ENCODE measurements around the gene MAPK7.

MAPK7 gene

DNA sequence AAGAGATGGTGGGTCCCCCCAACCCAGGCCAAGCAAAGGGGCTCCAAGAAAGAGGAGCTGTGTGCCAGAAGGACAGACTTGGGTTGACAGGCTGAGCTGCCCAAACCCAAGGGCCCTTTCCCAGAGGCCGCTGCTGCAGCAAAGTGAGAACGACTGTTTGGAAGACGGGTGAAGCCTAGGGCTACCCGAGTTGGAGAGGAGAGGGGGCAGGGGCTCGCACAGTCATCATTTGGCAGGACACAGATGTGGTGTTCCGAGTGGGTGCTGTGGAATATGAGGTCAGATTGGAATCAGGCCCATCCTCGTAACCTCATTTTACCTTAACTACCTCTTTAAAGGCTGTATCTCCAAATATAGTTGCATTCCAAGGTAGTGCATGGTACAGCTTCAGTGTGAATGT, 14.0 kb downstream of the MAPK7 start:
- DNase-seq, result no peak

DNA sequence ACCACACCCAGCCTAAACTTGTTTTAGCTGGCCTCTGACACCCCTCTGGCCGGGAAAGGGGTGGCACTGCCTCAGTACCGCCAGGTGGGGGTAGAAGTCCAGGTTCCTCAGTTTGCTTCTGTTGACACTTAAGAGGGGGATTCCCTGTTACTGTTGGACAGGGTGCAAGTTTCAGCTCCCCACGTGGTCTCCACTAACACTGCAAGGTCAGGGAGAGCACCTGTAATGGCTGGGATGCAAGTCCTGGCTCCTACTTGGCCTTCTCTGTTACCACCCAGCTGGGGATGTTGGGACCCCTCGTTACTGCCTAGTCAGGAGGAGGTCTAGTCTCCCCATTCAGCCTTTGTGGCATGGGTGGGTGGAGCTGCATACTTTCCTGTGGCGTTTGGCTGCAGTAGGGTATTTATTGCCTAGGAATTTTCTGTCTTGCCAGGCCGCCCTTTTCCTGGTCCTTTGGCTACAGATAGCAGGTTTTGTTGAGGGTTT, 19.3 kb downstream of the MAPK7 start:
- DNase-seq, result no peak

DNA sequence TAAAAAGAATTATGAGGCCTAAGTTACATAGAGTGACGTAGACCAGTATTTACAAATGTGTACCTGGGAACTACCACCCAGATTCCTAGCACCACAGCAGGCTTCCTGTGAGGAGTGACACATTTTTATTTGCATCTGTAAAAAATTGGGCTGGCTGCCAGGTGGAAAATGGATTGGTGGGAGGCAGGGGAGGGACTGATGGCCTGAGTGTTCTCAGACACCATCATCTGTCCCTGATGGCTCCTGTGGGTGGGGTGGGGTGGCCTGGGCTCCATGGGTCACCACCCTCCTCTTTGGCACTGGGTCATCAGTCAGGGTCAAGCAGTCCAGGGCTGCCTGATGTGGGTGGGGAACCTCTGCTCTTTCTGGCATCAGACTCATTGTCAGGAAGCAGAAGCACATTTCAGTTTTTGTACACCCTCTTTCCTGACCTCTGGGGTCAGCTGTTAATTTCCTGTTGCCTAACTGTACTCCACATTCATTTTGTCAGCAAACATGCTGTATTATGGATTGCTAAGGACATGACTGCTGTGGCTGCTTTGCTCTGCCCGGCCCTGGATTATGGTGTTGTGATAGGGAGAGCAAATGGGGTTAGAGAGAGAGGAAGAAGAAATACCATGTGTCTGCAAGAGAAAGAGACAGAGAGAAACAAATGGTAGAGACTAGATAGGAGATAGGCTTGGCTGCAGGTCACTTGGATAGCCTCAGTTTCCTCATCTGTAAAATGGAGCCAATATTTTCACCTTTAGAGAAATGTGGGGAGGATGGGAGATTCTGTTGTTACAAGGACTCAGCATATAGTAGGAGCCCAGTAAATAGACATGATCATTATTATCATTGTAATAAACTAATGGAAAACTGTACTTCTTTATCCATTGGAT, 20.2 kb downstream of the MAPK7 start:
- no peak for DNase-seq

DNA sequence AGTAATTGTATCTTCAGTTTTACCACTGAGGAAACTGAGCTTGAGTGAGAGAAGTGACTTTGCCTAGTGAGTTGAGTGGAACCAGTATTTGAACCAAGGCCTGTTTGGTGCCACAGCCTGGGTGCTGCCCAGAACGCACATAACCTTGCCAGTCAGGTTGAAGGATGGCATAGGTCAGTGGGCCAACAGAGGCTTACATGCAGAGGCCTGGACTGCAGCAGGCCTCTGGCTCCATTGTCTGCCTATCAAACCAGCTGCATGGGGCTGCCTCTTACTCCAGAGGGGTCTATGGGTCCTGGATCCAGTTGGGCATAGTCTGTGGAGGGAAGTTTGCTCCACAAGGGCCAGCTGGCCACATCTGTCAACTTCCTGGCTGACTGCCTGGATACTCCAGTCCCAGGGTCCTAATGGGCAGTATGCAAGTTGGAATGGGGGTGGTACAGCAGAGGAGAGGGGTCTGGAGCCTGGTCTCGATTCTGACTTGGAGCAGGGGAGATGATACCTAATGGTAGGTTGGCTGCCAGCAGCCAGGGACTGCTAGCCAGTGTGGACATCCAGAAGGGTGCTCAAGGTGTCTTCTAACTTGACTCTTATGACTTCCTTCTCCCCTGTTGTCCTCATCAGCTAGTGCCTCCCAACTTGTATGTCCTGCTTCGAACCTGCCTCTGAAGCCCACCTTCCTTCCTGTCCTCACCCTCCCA, 21.6 kb downstream of the MAPK7 start:
- no peak for DNase-seq

DNA sequence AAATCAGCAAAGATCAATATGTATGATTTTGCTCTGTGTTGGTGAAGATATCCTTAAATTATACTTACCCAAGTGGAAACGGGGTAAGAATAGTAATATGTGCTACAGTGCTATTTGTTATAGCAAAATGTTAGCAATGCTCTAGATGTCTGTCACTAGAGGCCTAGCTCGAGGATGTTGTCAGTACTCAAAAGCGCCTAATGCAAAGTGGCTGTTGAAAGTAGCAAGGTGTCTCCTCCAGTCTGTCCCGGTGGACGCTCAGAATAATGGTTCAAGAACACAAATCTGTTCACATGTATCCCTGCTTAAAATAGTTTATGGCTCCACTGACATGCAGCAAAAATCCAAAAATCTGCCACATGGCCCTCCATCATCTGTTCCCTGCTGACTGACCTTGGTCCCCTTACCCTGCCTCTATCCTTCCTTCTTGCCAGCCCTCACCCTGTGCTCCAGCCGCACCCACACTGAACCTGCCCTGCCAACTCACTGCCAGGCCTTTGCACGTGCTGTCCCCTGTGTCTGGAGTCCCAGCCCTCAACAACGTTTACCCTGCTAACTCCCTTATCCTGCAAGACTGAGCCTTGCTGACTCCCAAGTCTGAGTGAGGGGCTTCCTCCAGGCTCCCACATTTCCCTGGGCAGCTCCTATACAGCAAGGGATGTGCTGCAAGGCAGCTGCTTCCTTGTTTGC, 23.2 kb downstream of the MAPK7 start:
- DNase-seq, result no peak

DNA sequence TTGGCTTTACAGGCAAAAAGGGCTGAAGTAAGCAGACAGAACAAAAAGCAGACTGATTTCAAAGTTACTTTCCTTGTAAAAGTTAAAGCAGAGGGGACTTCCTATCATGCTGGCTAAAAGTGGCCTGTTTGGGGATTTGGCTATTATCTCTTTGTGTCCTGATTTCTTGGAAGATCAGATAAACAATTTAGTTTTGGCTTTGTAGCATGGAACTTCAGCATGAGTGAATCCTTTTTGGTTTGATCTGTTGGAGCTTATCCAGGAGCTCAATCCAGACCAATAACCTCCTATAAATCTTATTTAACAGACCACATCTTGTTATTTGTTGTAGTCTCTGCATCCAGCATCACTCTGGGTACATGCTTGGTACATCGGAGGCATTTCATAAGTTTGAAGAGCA, 23.9 kb downstream of the MAPK7 start:
- no peak for DNase-seq

DNA sequence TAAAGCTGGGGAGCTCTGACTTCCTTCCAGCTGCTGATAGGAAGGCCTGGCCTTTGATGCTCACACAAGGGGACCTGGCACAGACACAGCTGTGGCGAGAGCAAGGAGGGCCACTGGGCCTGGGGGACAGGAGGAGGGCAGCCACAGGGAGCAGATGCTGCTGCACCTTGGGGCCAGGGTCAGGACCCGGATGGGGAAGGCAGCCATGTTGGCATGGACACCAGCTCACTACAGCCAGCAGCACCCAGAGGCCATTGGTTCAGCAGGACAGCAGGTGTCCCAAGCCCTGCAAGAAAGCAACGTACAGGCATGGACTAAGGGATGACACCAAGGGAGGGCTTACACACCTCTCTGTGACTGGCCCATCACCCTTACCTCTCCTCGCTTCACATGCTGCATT, 24.7 kb downstream of the MAPK7 start:
- no peak for DNase-seq

DNA sequence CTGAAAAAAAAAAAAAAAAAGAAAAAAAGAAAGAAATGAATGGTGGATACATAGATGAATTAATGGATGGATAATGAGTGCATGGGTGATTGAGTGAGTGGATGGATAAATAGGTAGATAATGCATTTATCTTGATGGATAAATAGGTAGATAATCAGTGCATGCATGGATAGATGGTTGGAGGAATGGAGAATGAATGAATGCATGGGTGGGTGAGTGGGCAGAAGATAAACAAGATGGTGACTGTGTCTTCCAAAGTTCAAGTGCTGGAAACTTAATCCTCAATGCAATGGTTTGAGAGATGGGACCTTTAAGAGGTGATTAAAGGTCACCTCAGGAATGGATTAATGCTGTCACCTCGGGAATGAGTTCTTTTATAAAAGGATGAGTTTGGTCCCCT, 26.0 kb downstream of the MAPK7 start:
- no peak for DNase-seq

DNA sequence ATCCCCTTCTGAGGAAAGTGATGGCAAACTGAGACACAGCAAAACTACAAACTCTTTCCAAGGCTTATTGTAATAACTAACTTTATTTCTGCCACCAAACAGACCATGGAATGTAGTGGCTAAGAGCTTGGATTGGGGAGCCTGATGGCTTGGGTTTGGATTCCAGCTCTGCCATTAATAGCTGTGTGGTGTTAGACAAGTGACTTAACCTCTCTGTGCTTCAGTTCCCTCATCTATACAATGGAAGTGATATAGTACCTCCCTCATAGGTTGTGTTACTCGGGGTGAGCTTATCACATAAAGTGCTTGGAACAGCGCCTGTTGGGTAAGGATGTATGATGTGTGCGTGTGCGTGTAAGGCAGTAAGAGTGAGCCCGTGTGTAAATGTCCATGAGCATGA, 26.8 kb downstream of the MAPK7 start:
- DNase-seq, result no peak

DNA sequence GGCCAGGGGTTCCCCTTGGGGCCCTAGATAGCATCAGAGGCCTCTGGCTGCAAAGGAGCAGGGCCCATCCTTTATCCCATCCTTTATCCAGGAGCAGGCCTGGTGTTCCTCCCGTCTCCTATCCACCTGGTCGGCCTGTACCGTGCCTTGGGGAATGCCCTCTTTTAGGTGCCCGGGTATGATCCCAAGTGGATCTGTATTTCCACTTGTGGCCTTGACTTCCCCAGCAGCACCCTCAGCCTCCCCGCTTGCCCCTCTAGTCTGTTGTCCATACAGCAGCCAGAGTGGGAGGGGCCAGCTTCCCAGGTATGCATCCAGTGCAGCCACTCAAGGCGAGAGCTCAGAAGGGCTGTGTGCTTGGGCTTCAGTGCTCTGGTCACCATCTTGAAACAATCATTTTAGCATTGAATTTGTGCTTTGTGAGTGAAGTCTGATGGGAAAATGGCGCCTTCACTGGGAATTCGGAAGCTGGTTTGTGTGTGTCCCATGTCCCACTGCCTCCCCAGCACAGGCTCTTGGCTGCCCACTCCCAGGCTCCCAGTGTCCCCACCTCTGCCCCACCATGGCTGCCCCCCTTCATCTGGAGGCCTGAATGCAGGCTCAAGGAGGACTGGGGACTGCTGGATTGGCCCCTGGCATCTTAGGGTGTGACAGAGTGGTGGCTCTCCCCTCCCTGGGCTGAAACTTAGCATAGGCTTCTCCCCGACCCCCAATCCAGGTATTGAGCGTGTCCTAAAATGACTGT, 29.5 kb downstream of the MAPK7 start:
- DNase-seq, result no peak

DNA sequence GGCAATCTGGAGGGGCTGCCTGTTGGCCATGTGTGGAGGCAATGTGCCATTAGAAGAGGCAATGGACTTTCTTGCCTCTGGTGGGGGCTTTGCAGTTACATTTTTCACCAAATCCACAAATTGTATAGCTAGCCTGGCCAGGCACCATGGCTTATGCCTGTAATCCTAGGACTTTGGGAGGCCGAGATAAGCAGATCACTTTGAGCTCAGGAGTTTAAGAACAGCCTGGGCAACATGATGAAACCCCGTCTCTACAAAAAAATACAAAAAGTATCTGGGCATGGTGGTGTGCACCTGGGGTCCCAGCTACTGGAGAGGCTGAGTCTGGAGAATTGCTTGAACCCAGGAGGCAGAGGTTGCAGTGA, 30.0 kb downstream of the MAPK7 start:
- no peak for DNase-seq

DNA sequence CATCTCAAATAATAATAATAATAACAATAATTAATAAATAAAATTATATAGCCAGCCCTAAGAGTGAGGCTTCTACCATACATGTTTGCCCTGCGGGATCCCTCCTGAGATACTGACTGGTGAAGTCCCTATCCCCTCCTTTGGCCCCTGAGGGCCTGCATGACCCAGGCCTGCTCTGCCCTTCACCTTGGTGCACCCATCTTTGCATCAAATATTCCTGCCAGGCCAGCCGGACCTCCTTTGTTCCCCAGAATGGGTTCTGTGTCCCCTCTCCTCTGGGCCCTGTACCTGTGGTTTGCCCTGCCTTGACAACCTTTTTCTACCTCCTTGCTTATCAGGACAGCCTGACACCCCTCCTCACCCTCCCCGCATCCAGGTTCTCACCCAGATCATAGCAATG, 30.8 kb downstream of the MAPK7 start:
- no peak for DNase-seq

DNA sequence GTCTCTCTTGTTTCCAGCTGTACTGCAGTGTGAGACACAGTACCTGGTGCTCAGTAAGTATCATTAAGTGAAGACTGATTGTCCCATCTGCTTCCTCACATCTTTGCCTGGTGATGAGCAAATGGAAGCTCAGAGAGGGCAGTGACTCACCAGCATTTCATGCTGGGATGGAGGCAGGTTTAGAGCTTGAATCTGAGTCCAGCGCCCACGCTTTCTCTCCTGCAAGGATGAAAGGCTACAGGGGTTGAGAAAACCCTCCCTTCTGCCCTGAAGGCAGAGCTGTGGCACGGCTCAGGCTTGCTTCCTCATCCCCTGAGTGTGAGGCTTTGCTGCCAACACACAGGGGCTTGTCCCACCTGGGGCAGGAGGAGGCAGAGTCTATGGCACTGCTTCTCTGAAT, 31.2 kb downstream of the MAPK7 start:
- DNase-seq, result peak in 2 of 56 donors; percentile 19

DNA sequence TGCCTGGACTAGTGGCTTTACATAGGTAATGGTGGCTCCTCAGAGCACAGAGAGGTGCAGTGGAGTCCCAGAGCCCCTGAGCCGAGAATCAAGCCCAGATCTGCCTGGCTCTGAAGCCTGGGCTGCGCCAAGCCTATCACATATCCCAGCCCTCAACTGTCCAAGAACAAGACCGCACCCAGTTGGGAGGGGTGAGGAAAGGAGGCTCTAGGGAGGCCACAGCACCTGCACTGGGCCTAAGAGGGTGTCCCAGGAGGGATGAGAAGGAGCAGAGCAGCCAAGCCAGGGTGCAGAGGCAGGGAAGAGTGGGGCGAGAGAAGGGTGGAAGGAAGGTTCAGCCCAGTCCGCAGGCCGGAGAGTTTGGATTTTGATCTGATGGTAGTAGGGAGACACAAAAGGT, 31.8 kb downstream of the MAPK7 start:
- no peak for DNase-seq

DNA sequence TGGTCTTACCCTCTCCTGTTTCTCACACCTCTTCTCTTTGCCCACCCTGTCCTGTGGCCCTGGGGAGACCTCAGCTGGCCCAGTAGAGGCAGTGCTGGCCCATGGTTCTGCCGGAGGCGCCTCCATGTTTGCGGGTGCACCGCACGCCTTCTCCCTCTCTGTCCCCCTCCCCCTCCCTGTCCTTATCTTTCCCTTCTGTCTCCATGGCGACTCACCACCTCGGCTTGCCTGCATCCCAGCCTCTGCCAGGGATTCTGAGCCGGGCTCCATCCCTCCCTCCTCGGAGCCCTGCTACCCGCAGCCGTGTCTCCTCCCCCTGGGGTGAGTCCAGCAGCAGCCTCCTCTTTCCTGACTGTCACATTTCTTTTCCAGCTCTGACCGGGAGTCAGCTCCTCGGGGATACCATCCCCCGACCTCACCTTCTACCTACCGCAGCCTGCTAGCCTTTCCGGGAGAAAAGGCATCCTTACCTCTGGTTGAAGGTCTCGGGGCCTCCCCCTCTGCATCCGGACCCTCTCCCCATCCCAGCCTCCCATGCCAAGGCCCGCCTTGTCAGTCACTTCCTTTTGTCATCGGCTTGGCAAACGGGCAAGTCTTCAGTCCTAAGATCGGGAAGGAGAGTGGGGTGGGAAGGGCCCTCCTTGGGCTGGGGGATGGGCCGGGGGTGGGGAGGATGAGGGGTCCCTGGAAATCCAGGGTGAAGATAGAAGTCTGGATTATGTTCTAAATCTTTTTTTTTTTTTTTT, 32.8 kb downstream of the MAPK7 start, which contains the start of gene RNF112:
RNF112 (plus strand) TSS at position 358 of the 746 bp plus-strand sequence; CDS start at position 535, 177 bp downstream.
- peak in 42 of 56 donors; percentile 18 to 77 (median 53) for DNase-seq

DNA sequence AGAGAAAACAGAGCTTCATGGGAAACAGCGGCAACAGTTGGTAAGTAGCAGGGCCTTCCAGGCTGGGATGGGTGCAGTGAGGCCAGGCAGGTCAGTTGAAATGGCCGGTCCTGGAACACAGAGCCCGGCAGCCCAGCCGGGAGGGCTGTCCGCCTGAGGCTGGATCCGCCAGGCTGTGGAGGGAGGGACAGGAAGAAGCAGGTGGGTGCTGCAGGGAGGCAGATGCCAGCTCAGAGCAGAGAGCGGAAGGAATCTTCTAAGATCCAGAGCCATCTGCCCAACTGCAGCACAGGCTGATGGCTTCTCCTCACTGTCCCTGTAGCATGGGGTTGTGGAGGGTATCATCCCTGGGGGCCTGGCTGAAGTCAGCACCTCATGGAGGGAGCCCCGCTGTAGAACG, 33.3 kb downstream of the MAPK7 start:
- DNase-seq, result peak in 13 of 56 donors; percentile 12 to 43 (median 27)

DNA sequence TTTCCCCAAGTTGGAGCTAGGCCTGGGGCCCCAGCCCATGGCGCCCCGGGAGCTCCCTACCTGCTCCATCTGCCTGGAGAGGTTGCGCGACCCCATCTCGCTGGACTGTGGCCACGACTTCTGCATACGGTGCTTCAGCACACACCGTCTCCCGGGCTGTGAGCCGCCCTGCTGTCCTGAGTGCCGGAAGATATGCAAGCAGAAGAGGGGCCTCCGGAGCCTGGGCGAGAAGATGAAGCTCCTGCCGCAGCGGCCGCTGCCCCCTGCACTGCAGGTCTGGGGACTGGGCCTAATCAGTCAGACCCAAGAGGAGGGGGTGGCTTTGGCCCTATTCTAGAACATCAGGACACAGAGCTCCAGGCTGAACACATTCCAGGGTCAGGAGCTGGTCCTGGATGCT, 34.2 kb downstream of the MAPK7 start:
- DNase-seq, result no peak

DNA sequence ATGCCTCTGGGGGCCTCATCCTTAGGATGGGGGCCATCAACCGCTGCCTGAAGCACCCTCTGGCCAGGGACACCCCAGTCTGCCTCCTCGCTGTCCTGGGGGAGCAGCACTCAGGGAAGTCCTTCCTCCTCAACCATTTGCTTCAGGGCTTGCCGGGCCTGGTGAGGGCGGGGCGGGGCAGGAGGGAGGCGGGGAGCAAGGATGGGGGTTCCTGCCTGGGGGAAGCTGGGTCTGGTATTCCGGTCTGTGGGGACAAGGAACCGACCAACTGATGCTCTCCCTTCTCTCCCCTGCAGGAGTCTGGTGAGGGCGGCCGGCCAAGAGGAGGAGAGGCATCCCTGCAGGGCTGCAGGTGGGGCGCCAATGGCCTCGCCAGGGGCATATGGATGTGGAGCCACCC, 34.7 kb downstream of the MAPK7 start:
- no peak for DNase-seq

DNA sequence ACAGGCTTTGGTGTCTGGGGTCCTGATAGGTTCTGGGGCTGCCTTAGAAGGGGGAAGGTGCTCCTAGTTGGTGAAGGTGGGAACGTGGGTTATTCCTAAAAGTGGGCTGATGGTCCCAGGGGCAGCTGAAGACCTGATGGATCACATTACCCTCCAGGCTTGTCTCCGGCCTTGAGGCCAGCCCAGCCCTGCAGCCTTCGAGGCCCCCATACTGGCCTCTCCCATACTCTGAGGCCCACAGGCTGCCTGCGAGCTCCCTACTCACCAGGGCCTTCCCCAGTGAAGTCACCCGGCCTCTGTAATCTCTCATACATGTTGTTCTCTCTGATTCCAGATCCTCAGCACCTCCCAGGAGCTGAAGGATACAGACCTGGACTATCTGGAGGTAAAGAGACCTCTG, 35.5 kb downstream of the MAPK7 start:
- DNase-seq, result no peak

Measured in amygdala (tissue), 56 donors.